ENCODE measurements around the gene CAMTA1.

The CAMTA1 gene

GRCh38 chr1:7493711-7494454, 708.6 kb downstream of the CAMTA1 start:
- TF ChIP-seq CTCF (IDR thresholded peaks at IDR 0.05; ENCODE audit: borderline replicate concordance, insufficient read depth, low read depth, low read length): no peak
- no peak overlapping the region for H3K4me3 ChIP-seq (ENCODE audit: low read depth, low read length)

DNA sequence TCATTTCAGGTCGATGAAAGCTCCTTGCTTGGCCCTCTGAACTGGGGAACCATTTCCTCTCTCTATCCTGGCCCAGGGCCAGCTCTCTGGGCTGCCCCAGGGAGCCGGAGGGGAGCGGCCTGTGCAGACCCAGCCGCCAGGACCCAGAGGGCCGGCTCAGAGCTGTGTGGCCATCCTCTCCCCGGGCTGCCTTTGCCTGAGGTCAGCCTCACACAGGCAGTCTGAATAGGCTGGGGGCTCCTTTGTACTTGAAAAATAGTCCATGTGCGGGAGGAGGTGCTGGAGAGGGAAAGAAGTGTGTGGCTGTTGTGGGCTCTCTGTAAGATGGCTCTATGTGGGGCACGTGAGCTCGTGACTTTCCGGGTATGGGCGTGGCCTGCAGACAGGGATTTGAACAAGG, 710.7 kb downstream of the CAMTA1 start:
- no peak overlapping the region for H3K4me3 ChIP-seq (ENCODE audit: low read depth, low read length)
- TF ChIP-seq CTCF (IDR thresholded peaks at IDR 0.05; ENCODE audit: borderline replicate concordance, insufficient read depth, low read depth, low read length): no peak

GRCh38 chr1:7497107-7497637, 711.9 kb downstream of the CAMTA1 start:
- TF ChIP-seq CTCF (IDR thresholded peaks at IDR 0.05; ENCODE audit: borderline replicate concordance, insufficient read depth, low read depth, low read length): no peak
- H3K4me3 ChIP-seq (ENCODE audit: low read depth, low read length): no peak overlapping the region

DNA sequence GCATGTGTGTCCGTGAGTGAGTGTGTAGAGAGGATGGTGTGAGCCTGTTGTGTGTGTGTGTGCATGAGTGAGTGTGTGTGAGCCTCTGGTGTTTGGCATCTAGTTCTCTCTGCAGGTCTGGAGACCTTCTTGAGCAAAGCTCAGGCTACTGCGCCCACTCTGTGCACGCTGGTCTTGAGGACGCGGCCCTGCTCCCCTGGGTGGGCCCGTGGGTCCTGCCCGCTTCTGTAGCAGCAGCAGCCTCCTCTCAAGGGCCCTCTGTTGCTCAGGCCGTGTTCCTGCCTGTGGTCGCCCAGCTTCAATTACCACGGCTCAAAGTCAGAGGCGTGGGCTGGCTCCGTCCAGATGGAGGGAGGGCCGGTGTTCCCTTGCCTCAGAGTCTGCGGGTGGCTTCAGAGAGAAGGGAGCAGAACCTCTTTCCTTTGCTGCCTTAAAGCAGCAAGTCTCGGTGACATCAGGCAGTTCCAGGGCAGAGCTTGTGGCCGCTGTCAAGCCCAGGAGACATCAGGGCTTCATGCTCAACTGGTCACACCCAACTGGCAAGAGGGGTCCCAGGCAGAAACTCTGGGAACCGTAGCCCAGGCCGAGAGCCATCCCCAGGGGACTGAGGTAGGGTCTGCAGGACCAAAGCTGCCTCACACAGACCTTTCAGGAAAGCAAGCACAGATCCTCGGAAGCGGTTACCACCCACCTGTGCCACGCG, 715.3 kb downstream of the CAMTA1 start:
- TF ChIP-seq CTCF (IDR thresholded peaks at IDR 0.05; ENCODE audit: borderline replicate concordance, insufficient read depth, low read depth, low read length): no peak
- no peak overlapping the region for H3K4me3 ChIP-seq (ENCODE audit: low read depth, low read length)

GRCh38 chr1:7501084-7501491, 715.8 kb downstream of the CAMTA1 start:
- H3K4me3 ChIP-seq (ENCODE audit: low read depth, low read length): no peak overlapping the region
- TF ChIP-seq CTCF (IDR thresholded peaks at IDR 0.05; ENCODE audit: borderline replicate concordance, insufficient read depth, low read depth, low read length): no peak

GRCh38 chr1:7501723-7502603, 716.7 kb downstream of the CAMTA1 start:
- no peak overlapping the region for H3K4me3 ChIP-seq (ENCODE audit: low read depth, low read length)
- TF ChIP-seq CTCF (IDR thresholded peaks at IDR 0.05; ENCODE audit: borderline replicate concordance, insufficient read depth, low read depth, low read length): no peak
